Activated T-helper 1 cell treated with anti-CD3 and anti-CD28 coated beads, Interleukin-2, amount 50 U/mL, for 16 hours (primary cell): ENCODE results near the gene DPP6.

Experiments used
- DNase-seq, 2 donors: peaks; one replicate each; pipeline ENCODE4 v3.0.0-alpha.2; 2020; ENCODE audit warnings: low read depth in 1 of 2, low spot score in 1 of 2

DPP6 gene

GRCh38 chr7:154231732-154232131 lies 179.5 kb downstream of the DPP6 start:
- DNase-seq, result no peak

- no peak for DNase-seq
Measured at GRCh38 chr7:154232700-154233099, 180.5 kb downstream of the DPP6 start.

- no peak for DNase-seq
Measured at GRCh38 chr7:154241988-154242387, 189.8 kb downstream of the DPP6 start.

GRCh38 chr7:154242709-154243108 lies 190.5 kb downstream of the DPP6 start:
- no peak for DNase-seq

DNA sequence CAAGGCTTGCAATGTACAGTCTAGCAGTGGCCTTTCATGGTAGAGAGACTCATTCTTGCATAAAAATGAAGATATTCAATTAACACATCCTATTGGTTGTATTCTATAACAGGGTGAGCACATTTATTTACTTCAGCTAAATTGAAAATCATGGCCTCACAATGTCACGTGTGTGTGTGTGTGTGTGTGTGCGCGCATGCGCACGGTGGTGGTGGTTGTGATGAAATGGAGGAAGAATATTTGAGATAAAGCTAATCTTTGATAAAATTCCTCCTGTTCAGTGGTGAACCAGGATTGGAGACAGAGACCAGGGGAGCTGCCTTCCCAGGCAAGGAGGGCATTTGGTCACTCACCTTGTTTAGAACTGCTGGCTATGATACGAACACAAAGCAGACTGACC lies 199.8 kb downstream of the DPP6 start:
- no peak for DNase-seq

DNA sequence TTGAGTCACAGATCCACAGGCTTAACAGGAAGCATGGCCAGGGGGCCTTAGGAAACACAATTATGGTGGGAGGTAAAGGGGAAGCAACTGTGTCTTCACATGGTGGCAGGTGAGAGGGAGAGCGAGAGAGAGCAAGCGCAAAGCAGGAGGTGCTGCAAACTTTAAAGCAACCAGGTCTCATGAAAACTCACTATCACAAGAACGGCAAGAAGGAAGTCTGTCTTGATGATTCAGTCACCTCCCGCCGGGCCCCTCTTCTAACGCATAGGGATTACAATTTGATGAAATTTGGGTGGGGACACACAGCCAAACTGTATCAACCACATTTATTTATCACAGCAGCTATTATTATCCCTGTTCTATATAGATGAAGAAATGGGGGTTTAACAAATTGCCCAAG lies 201.6 kb downstream of the DPP6 start:
- no peak for DNase-seq

DNA sequence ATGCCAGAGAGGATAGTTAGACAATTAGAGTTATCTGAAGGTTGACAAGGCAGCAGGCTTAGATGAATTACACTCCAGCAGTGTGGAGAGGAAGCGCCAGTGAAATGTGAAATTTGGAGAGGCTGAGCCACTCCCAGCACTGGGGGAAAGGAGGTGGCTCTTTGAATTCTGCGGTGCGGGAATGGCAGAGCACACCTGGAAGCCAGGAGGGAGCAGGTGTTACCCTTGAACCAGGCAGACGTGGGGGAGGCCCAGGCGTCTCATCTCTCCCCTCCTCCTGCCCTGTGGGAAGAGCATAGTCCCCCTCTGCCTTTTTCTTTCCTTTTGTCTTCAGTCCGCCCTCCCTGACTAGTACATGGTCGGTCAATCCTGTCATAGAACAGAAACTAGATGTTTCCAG lies 203.1 kb downstream of the DPP6 start:
- DNase-seq, result no peak

GRCh38 chr7:154256150-154256549 lies 204.0 kb downstream of the DPP6 start:
- no peak for DNase-seq

DNA sequence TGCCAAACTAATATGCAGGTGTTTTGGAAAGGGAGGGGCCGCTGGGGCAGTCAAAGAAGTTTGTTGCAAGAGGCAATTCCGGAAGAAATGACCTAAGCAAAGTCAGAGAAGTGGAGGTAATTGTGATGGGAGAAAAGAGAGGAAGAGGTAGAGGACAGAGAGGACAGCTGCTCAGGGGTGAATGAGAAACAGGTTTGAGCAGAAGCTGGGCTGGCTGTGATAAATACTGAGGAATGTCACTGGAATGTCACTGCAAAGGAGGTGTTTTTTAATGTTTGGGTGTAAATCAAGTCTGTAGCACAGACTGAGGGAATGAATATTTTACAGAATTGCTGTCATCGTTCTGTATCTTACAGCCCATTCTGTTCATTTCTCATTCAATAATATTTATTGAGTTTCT lies 207.2 kb downstream of the DPP6 start:
- no peak for DNase-seq

- no peak for DNase-seq
Measured at GRCh38 chr7:154287356-154287755, 235.2 kb downstream of the DPP6 start.

DNA sequence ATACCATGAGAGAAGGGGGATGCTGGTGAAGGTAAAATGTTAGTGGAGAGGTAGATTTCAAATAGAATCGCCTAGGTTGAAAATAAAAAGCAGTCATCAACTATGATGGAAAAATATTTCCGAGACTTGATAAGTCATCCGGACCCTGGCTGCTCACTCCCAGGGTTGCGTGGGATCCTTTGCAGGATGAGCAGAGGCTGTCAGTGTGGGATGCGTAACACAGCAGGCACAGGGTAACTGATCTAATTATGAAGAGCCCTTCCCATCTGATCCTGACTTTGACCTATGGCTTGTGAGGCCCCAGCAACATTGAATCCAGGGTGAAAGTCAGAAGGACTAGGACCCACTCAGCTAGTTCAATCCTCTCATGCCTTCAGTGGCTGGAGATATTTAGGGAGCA lies 236.9 kb downstream of the DPP6 start:
- no peak for DNase-seq

- DNase-seq, result no peak
Measured at GRCh38 chr7:154296443-154296842, 244.2 kb downstream of the DPP6 start.

GRCh38 chr7:154299736-154300135 lies 247.5 kb downstream of the DPP6 start:
- DNase-seq, result no peak

GRCh38 chr7:154302380-154302779 lies 250.2 kb downstream of the DPP6 start:
- no peak for DNase-seq

DNA sequence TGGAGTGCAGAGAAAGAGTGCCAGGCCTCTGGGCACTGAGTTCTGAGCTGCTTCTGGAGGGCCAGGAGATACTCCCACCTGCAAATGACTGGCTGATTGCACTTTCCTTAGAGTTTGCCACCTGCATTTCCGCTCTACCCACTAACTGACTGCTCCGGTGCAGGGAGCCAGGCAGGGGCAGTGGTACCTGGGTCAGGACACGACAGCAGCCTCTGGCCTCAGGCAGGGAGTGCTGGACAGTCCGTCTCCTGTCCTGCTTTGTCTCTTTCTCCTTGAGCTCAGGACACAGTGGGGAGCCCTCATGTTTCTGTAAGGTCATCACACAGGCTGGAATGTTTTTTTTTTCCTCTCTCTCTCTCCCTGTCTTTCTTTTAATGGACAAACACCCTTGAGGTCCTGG lies 252.0 kb downstream of the DPP6 start:
- DNase-seq, result no peak

GRCh38 chr7:154304740-154305700 lies 252.8 kb downstream of the DPP6 start:
- DNase-seq, result no peak

DNA sequence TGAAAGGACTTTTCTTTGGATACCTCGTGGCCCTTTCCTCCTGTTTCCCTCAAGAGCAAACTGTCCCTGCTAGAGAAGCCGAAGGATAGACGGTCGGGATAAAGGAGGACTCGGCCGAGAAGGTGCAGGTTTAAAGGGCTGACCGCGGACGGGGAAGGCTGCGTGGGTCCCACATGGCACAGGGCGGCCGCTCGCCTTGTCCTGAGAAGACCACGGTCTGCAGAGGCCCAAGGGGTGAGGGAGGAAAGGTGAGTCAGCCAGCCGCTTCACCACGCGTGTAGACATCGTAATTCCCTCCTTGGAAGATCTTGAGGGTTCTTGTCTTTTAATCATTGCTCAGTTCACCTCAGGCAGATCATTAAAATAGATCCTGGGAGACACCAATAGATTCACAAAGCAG lies 253.8 kb downstream of the DPP6 start:
- DNase-seq, result no peak

- no peak for DNase-seq
Measured at GRCh38 chr7:154308928-154309327, 256.7 kb downstream of the DPP6 start.

GRCh38 chr7:154310114-154310513 lies 257.9 kb downstream of the DPP6 start:
- DNase-seq, result no peak

DNA sequence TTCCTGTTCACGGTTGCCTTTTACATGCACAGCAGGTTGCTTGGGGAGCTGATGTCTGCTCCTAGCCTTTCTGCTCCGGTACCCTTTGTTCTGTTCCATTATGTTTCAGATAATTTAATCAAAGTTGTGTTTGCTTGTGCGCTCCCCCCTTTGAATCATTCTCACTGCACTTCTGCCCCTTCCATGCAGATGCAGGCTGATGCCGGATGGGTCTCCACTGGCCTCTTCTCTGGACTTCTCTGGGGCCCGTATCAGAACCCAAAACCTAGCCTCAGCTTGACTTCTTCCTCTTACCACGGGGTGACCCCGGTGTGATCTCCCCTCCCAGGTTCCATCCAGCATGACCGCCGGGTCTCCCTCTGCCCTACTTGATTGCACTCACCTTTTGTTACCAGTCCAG lies 272.0 kb downstream of the DPP6 start:
- no peak for DNase-seq

DNA sequence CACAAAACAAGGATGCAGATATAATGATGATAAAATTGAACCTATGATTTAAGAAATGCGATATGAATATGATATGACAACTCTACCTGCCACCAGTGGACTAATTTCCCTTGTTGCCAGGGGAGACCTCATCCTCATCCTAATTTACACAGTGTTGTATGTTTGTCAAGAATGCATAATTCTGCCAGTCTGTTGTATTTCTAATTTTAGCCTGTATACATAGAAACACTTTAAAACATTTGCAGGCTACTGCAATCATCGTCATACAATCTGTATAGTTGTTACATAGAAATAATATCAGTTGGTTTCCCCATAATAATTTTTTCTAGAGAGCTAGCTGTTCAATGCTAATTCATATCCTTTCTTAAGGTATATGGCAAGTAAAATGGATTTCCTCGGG lies 274.2 kb downstream of the DPP6 start:
- no peak for DNase-seq

DNA sequence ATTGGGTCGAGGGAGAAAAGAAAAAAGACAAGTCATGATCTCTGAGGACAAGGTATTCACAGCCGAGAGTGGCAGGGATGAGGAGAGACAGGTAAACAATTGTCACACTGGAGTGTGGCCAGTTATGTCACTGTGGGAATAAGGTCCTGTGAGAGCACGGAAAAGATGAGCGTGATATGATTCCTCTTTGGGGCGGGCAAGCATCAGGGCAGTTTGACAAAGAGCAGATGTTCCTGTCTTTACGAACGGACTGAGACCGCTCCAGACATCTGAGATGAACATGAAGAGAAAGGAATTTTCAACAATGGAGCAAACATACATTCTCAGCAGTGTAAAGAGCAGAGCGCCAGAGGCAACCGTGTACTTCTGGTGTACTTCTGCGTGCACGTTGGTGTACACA lies 278.1 kb downstream of the DPP6 start:
- no peak for DNase-seq
